Stimulated activated naive B cell treated with anti-CD40 and anti-IgM and Interleukin-4, amounts not matched to agents 10 μg/mL and 1 μg/mL and 100 μg/mL, for 72 hours (primary cell): Measurements from ENCODE around the gene RND3.
A peak's percentile ranks its signal among the peaks of the same experiment; 100 is the strongest.

Experiments
- ATAC-seq, 2 donors: fragments of 150-1000 bp; cut with Tn5 transposase; replicated peaks; 2 replicates each; pipeline ENCODE4 v1.10.0; 2021; ENCODE audit warnings: moderate library complexity in 1 of 2
- DNase-seq: peaks from one replicate; pipeline ENCODE4 v3.0.0; 2021
- H3K27ac Mint-ChIP-seq: one replicate; pipeline ENCODE4 v1.8.0; 2022; ENCODE audit warnings: mild to moderate bottlenecking, mixed read lengths
- H3K27me3 Mint-ChIP-seq, 2 donors: one replicate each; pipeline ENCODE4 v1.8.0; 2022; ENCODE audit warnings: mixed read lengths in 2 of 2
- H3K36me3 Mint-ChIP-seq, 2 donors: one replicate each; pipeline ENCODE4 v1.8.0; 2022; ENCODE audit warnings: mixed read lengths in 2 of 2, mild to moderate bottlenecking in 1 of 2
- H3K4me1 Mint-ChIP-seq, 2 donors: one replicate each; pipeline ENCODE4 v1.8.0; 2022; ENCODE audit warnings: mixed read lengths in 2 of 2, mild to moderate bottlenecking in 1 of 2
- H3K4me3 Mint-ChIP-seq, 2 donors: one replicate each; pipeline ENCODE4 v1.8.0; 2022; ENCODE audit warnings: mild to moderate bottlenecking in 2 of 2, mixed read lengths in 2 of 2, moderate library complexity in 1 of 2
- H3K9me3 Mint-ChIP-seq, 2 donors: one replicate each; pipeline ENCODE4 v1.8.0; 2022; ENCODE audit warnings: mixed read lengths in 2 of 2, mild to moderate bottlenecking in 1 of 2

RND3 gene, protein sequence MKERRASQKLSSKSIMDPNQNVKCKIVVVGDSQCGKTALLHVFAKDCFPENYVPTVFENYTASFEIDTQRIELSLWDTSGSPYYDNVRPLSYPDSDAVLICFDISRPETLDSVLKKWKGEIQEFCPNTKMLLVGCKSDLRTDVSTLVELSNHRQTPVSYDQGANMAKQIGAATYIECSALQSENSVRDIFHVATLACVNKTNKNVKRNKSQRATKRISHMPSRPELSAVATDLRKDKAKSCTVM

DNA sequence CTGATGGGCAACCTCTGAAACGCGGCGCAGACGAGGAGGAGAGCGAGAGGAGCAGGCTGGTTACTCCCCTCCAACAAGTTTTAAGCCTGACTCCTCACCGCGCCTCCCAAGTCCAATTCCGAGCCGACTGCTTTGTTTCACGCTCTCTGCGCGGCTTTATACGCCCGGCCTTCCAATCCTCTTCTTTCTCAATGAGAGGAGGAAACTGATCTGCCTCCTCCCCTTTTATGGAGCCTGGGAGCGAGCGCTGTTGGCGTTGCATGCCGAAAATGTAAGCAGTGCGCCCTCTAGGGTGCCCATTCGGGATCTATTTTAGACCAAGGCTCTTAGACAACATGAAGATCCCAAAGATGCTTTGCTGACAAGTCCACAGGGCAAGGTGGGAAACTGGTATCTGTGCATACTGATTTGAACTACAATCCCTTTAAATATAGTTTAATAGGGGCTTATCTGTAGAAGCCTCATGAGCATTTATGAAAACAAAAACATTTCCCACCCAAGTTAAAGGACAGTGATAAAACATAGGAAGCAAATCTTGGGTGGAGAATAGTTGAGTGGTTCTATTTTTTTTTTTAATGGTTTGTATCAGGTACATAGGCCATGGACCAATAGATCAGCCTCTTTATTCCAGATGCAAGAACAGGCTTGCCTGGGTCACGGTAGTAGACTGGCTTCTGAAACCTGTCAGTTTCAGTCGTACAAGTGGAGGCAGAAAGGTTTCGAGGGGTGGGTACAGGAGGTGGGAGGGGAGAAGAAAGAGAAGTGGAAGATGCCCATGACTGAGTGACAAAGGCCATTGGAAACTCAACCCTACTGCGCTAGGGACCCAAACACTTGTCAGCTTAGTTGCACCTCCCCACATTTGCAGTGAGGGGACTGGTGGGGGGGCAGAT, at the start of gene RND3:
TSS of gene RND3 (minus strand) at position 131 of the 893 bp plus-strand sequence. CDS start 250 bp downstream, outside the sequence.
- peak within 1 kb of the TSS; percentile 77 for H3K27ac Mint-ChIP-seq
- H3K4me3 Mint-ChIP-seq = peak within 1 kb of the TSS; percentile 68 to 71
- peaks cover 42 to 51% of the 10 kb centered on the region in 2 donors for H3K27me3 Mint-ChIP-seq
- peaks cover 0 to 3% of the 10 kb centered on the region in 2 donors for H3K36me3 Mint-ChIP-seq
- H3K9me3 Mint-ChIP-seq = no peaks in the 10 kb centered on the region
- DNase-seq (peak; percentile 18), ATAC-seq (peak; percentile 55 to 75)
- peaks cover 15 to 23% of the 10 kb centered on the region in 2 donors for H3K4me1 Mint-ChIP-seq

- Mint-ChIP-seq H3K36me3 (no peaks in the 10 kb centered on the region), H3K4me1 (no peaks in the 10 kb centered on the region), H3K27ac (no peak overlapping the region), H3K9me3 (peaks cover 5% of the 10 kb centered on the region in 2 donors), H3K4me3 (no peak overlapping the region), H3K27me3 (no peaks in the 10 kb centered on the region)
- ATAC-seq (no peak), DNase-seq (no peak)
These were observed 47.7 kb upstream of the RND3 start for GRCh38 chr2:150535176-150535575.

GRCh38 chr2:150532879-150533278, 45.4 kb upstream of the RND3 start:
- ATAC-seq = no peak
- Mint-ChIP-seq H3K9me3 (peaks cover 4 to 5% of the 10 kb centered on the region in 2 donors), H3K27me3 (no peaks in the 10 kb centered on the region), H3K4me3 (no peak overlapping the region), H3K4me1 (no peaks in the 10 kb centered on the region), H3K36me3 (no peaks in the 10 kb centered on the region), H3K27ac (no peak overlapping the region)
- no peak for DNase-seq

- Mint-ChIP-seq H3K9me3 (peaks cover 2 to 5% of the 10 kb centered on the region in 2 donors), H3K27me3 (no peaks in the 10 kb centered on the region), H3K4me1 (no peaks in the 10 kb centered on the region), H3K27ac (no peak overlapping the region), H3K4me3 (no peak overlapping the region), H3K36me3 (no peaks in the 10 kb centered on the region)
- ATAC-seq = no peak
- DNase-seq = no peak
These were observed 44.6 kb upstream of the RND3 start for GRCh38 chr2:150532020-150532419.

GRCh38 chr2:150531591-150531990, 44.1 kb upstream of the RND3 start:
- H3K36me3 Mint-ChIP-seq = no peaks in the 10 kb centered on the region
- H3K4me1 Mint-ChIP-seq = no peaks in the 10 kb centered on the region
- DNase-seq (no peak), ATAC-seq (no peak)
- no peaks in the 10 kb centered on the region for H3K27me3 Mint-ChIP-seq
- no peak overlapping the region for H3K4me3 Mint-ChIP-seq
- H3K9me3 Mint-ChIP-seq = peaks cover 0 to 5% of the 10 kb centered on the region in 2 donors
- no peak overlapping the region for H3K27ac Mint-ChIP-seq

GRCh38 chr2:150530168-150530567, 42.7 kb upstream of the RND3 start:
- DNase-seq = no peak
- H3K36me3 Mint-ChIP-seq = no peaks in the 10 kb centered on the region
- no peak overlapping the region for H3K27ac Mint-ChIP-seq
- no peaks in the 10 kb centered on the region for H3K4me1 Mint-ChIP-seq
- no peaks in the 10 kb centered on the region for H3K27me3 Mint-ChIP-seq
- H3K4me3 Mint-ChIP-seq = no peak overlapping the region
- H3K9me3 Mint-ChIP-seq = no peaks in the 10 kb centered on the region
- ATAC-seq = no peak

DNA sequence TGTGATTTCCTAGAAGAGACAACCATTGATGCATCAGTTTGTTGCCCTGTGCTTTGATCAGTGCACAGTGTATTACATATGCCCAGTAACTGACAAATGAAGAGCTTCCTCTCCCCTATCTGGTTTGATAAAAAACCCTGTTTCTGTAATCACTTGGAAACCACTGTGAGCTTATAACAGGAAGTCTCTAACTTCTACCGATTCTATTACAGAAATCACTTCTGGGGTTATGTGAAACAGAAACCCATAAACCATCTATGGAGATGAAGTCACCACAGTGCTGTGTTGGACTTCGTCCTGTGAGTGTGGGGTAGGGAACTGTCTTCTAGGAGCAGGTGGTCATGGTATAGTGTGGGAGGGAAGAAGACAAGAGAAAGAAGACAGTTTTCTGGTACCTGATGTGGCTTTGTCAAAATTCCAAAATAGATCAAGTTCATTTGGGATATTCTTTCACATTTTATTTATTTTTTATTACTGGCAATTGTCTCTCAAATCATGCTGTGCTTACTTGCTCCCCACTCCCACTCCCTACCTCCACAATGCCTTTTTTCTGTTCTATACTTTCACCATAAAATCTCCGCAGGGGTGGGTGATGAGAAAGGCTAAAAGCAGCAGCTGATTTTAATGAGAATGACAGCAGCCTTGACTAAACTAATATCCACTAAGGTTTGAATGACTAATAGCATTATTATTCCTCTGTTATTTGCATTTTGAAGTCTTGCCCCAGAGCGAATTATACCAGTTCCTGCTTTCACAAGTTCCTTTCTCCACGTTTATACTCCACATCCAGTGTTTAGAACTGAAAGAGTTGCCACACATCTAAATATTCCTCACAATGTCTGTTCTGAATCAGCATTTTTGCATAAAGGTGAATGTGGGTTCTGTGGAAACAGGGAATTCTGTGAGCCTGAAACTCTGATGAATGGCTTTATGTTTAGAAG, 41.7 kb upstream of the RND3 start:
- Mint-ChIP-seq H3K27ac (no peak overlapping the region), H3K27me3 (no peaks in the 10 kb centered on the region), H3K4me1 (no peaks in the 10 kb centered on the region), H3K36me3 (no peaks in the 10 kb centered on the region), H3K4me3 (no peak overlapping the region), H3K9me3 (peaks cover 0 to 5% of the 10 kb centered on the region in 2 donors)
- ATAC-seq (no peak), DNase-seq (no peak)

- H3K27me3 Mint-ChIP-seq = no peaks in the 10 kb centered on the region
- no peaks in the 10 kb centered on the region for H3K36me3 Mint-ChIP-seq
- peaks cover 6 to 11% of the 10 kb centered on the region in 2 donors for H3K9me3 Mint-ChIP-seq
- no peak overlapping the region for H3K27ac Mint-ChIP-seq
- ATAC-seq (no peak), DNase-seq (no peak)
- no peaks in the 10 kb centered on the region for H3K4me1 Mint-ChIP-seq
- no peak overlapping the region for H3K4me3 Mint-ChIP-seq
These were observed 39.4 kb upstream of the RND3 start for GRCh38 chr2:150526827-150527226.

DNA sequence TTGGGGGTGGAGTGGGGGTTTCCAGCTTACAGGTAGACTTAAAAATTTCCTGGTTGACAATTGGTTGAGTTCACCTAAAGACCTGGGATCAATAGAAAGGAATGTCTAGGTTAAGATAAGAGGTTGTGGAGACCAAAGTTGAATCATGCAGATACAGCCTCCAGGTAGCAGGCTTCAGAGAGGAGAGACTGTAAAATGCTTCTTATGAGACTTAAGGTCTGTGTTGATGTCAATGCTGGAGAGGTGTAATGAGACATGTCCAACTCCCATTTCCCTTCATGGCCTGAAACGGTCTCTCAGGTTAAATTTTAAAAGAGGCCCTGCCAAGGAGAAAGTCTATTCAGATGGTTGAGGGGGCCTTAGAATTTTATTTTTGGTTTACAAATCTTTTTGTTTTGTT, 38.5 kb upstream of the RND3 start:
- no peak for ATAC-seq
- H3K36me3 Mint-ChIP-seq = no peaks in the 10 kb centered on the region

DNA sequence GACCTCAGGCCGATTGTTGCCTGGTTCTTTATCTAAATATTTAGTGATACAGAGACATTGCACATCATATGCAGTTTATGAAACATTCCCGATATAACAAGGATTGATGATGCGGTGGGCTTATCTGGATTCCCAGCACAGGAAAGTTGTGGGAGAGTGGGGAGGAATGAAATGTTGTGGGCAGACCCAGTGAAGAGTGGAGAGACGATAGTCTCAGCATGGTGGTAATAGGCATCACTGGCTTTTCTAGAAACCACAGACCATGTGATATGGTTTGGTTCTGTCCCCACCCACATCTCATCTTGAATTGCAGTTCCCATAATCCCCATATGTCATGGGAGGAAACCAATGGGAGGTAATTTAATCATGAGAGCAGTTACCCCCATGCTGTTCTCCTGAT, 34.8 kb upstream of the RND3 start:
- no peak for ATAC-seq
- Mint-ChIP-seq H3K27me3 (no peaks in the 10 kb centered on the region), H3K27ac (no peak overlapping the region), H3K4me3 (no peak overlapping the region), H3K4me1 (no peaks in the 10 kb centered on the region), H3K9me3 (peaks cover 8 to 14% of the 10 kb centered on the region in 2 donors), H3K36me3 (no peaks in the 10 kb centered on the region)
- DNase-seq = no peak

More for the DNA sequence above, 38.5 kb upstream of the RND3 start:
- Mint-ChIP-seq H3K27ac (no peak overlapping the region), H3K4me1 (no peaks in the 10 kb centered on the region), H3K9me3 (peaks cover 6 to 11% of the 10 kb centered on the region in 2 donors), H3K4me3 (no peak overlapping the region), H3K27me3 (no peaks in the 10 kb centered on the region)
- DNase-seq = no peak

GRCh38 chr2:150520887-150521664, 33.6 kb upstream of the RND3 start:
- H3K36me3 Mint-ChIP-seq = no peaks in the 10 kb centered on the region
- no peak for DNase-seq
- H3K27ac Mint-ChIP-seq = no peak overlapping the region
- H3K4me3 Mint-ChIP-seq = no peak overlapping the region
- H3K4me1 Mint-ChIP-seq = no peaks in the 10 kb centered on the region
- no peak for ATAC-seq
- peaks cover 8 to 14% of the 10 kb centered on the region in 2 donors for H3K9me3 Mint-ChIP-seq
- H3K27me3 Mint-ChIP-seq = no peaks in the 10 kb centered on the region

GRCh38 chr2:150520033-150520432, 32.6 kb upstream of the RND3 start:
- Mint-ChIP-seq H3K4me3 (no peak overlapping the region), H3K36me3 (no peaks in the 10 kb centered on the region), H3K9me3 (peaks cover 8 to 14% of the 10 kb centered on the region in 2 donors), H3K27me3 (no peaks in the 10 kb centered on the region), H3K27ac (no peak overlapping the region), H3K4me1 (no peaks in the 10 kb centered on the region)
- no peak for DNase-seq
- ATAC-seq = no peak

DNA sequence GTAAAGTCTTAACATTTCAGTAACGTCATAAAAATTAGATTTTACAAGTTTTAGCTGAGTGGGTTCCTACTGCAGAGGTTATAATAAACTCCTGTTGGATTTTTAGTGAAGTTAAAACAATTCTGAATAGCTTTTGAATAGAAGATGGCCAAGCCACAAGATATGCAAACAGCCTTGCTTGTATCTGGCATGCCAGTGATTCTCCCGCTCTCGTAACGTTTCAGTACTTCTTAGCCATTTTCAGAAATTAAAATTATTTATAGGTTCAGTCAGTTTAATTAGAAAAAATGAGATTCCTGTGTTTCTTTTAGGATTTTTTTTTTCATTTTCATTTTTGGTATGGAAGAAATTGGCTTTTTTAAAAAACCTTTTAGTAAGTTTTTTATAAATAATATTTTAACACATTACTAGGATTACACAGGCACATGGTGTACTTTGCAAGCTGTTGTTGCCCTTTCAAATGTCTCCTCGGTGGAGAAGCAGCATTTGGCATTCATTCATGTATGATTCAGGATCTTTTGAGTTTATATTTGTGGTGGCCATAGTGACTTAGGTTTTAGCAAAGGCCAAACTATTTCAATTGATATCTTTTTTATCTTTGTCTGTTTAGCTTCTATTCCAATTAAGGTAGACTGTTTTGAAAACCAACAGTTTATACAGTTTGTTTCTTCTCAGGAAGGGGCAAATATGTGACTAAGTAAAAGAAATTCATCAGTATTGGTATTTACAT, 30.6 kb upstream of the RND3 start:
- Mint-ChIP-seq H3K27ac (no peak overlapping the region), H3K4me3 (no peak overlapping the region), H3K4me1 (no peaks in the 10 kb centered on the region), H3K36me3 (no peaks in the 10 kb centered on the region), H3K9me3 (peaks cover 7% of the 10 kb centered on the region in 2 donors), H3K27me3 (no peaks in the 10 kb centered on the region)
- DNase-seq (no peak), ATAC-seq (no peak)
